OCI-LY7 (cell line): ENCODE results near the gene HOXA7.

ENCODE experiments used
- EZH2phosphoT487 ChIP-seq: fragments of 200-600 bp; sonication (generic); IDR thresholded peaks from 2 replicates; pipeline ENCODE4 v1.6.1; 2018; ENCODE audit warnings: low read depth, borderline replicate concordance, mild to moderate bottlenecking, mixed run types, antibody characterized with exemption, low read length, moderate library complexity, mixed read lengths
- TF ChIP-seq, protein P1 (sequence below): fragments of 200-600 bp; sonication (generic); conservative IDR thresholded peaks from 2 replicates; pipeline ENCODE4 v1.5.1; 2014; ENCODE audit warnings: mild to moderate bottlenecking, antibody characterized with exemption, low read length, moderate library complexity, mixed read lengths

DNA sequence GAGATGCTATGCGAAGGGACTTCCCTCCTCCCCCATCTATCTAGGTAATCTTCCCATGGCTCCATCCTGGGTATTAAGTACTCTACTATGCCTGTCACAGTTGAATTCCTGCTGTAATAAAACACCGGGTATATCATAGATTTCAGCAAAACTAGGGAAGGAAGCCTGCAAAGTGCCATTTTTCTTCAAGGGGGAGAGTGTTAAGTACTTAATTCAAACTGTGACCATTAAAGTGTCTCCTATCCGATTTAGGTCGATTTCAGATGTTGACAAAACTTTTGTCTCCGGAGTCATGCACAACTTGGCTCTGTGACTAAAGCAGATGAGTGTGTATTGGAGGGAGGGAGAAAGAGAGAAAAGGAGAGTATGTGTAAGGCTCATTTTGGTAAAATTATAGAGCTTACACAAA lies 30.5 kb downstream of the HOXA7 start:
- TF ChIP-seq, protein P1, sequence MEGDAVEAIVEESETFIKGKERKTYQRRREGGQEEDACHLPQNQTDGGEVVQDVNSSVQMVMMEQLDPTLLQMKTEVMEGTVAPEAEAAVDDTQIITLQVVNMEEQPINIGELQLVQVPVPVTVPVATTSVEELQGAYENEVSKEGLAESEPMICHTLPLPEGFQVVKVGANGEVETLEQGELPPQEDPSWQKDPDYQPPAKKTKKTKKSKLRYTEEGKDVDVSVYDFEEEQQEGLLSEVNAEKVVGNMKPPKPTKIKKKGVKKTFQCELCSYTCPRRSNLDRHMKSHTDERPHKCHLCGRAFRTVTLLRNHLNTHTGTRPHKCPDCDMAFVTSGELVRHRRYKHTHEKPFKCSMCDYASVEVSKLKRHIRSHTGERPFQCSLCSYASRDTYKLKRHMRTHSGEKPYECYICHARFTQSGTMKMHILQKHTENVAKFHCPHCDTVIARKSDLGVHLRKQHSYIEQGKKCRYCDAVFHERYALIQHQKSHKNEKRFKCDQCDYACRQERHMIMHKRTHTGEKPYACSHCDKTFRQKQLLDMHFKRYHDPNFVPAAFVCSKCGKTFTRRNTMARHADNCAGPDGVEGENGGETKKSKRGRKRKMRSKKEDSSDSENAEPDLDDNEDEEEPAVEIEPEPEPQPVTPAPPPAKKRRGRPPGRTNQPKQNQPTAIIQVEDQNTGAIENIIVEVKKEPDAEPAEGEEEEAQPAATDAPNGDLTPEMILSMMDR = no peak
- TF ChIP-seq EZH2phosphoT487 = no peak
